Measurements from ENCODE around the gene EXOC7.

EXOC7 gene, protein sequence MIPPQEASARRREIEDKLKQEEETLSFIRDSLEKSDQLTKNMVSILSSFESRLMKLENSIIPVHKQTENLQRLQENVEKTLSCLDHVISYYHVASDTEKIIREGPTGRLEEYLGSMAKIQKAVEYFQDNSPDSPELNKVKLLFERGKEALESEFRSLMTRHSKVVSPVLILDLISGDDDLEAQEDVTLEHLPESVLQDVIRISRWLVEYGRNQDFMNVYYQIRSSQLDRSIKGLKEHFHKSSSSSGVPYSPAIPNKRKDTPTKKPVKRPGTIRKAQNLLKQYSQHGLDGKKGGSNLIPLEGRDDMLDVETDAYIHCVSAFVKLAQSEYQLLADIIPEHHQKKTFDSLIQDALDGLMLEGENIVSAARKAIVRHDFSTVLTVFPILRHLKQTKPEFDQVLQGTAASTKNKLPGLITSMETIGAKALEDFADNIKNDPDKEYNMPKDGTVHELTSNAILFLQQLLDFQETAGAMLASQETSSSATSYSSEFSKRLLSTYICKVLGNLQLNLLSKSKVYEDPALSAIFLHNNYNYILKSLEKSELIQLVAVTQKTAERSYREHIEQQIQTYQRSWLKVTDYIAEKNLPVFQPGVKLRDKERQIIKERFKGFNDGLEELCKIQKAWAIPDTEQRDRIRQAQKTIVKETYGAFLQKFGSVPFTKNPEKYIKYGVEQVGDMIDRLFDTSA

DNA sequence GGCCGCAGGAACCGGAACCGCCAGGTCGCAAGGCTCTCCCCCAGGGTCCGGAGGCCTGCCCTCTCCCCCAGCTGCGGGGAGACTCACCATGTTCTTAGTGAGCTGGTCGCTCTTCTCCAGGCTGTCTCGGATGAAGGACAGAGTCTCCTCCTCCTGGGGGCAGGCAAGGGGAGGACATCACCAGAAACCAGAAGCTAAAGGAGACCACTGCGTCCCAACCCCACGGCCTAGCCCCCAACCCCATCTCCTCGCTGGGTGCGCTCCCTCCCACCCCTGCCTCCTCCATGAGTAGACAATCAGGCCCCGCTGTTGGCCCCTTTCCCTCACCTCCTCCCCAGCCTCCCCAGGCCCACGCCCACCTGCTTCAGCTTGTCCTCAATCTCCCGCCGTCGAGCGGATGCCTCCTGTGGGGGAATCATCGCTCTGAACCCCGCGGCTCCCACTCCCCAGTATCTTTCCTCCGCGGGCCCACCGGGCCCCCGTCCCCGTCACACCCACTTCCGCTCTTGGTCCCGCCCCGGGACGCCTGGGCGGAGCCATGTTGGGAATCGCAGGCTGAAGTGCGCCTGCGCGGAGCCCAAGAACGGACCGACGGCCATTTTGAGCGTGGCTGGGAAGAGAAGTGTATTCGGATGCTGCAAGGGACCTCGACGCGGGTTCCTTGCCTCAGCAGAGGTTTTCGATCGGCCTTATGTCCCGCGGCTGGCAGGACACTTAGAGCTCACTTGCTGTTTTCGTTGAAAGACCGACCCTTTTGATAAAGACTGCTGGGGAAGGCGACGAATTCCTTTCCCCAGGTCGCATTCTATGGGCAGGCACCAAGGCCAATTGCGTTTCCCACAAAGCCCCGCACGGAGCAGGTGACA, at the start of gene EXOC7:
Gene EXOC7, minus strand, starts transcription at position 514 of the 866 bp plus-strand sequence. Its CDS starts 95 bp downstream, at position 419.
- TF ChIP-seq, protein P1, sequence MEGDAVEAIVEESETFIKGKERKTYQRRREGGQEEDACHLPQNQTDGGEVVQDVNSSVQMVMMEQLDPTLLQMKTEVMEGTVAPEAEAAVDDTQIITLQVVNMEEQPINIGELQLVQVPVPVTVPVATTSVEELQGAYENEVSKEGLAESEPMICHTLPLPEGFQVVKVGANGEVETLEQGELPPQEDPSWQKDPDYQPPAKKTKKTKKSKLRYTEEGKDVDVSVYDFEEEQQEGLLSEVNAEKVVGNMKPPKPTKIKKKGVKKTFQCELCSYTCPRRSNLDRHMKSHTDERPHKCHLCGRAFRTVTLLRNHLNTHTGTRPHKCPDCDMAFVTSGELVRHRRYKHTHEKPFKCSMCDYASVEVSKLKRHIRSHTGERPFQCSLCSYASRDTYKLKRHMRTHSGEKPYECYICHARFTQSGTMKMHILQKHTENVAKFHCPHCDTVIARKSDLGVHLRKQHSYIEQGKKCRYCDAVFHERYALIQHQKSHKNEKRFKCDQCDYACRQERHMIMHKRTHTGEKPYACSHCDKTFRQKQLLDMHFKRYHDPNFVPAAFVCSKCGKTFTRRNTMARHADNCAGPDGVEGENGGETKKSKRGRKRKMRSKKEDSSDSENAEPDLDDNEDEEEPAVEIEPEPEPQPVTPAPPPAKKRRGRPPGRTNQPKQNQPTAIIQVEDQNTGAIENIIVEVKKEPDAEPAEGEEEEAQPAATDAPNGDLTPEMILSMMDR (IDR thresholded peaks at IDR 0.05; ENCODE audit: extremely low read depth, missing control alignments) = no peak
- DNase-seq (ENCODE audit: low spot score) = peak; percentile 97

DNA sequence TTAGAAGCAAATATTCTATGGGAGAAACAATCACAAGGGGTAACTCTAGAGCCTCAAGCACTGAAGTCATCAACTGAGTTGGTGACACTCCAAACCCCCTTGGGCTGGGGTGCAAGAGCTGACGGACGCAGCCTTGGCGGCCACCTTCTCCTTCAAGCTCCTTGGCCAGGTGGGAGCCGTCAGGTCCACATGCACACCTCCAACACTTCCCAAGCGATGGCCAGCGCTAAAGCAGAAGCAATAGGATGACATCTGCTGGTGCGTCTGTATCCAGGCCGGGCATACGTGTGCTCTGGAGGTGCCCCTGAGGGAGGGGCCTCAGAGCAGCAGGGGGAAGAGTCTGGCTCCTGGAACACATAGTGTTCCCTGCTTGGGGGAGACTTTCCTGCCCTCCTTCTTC, 49.6 kb upstream of the EXOC7 start:
- no peak for DNase-seq (ENCODE audit: low spot score)
- TF ChIP-seq, protein P1 (IDR thresholded peaks at IDR 0.05; ENCODE audit: extremely low read depth, missing control alignments) = no peak

DNA sequence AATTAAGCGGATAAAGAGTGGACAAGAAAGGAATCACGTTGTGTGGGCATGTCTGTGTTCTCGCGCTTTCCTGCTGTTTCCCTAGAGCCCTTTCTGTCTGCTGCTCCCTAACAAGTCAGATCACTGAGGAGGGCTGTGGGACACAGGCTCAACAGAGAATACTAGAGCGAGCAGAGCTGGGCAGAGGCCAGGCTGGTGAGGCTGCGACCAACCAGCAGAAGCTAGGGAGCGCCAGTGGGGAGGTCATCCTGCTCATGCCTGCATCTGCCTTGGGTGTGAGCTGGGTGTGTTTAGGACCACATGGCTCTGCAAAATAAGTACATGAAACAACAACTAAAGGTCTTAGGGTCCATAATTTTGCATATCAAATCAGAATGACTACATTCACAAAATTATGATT, 49.0 kb upstream of the EXOC7 start:
- TF ChIP-seq, protein P1 (IDR thresholded peaks at IDR 0.05; ENCODE audit: extremely low read depth, missing control alignments) = no peak

DNA sequence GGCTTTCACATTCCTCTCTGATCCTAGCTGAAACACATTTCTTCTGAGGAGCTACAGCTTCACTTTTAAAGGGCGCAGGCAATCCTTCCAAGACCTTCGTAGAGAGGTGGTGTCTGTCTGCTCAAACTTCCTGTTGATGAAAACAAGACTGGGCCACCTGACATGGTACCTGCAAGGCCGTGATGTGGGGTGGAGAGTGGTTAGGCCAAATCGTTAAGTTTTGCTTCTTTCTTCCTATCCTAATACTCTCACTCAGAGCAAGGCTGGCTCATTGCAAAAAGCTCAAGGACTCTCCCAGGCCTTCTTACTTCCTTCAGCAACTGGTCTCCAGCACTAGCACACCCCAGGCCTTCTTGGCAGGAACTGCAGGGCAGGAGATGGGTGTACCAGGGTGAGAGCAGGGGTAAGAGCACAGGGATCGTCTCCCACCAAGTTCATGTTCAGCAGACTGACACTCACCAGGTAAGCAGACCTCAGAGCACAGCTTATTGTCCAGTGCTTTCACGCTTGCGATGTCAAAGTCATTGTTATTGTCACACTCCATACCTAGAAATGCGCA, 48.4 kb upstream of the EXOC7 start:
- TF ChIP-seq, protein P1 (IDR thresholded peaks at IDR 0.05; ENCODE audit: extremely low read depth, missing control alignments) = no peak
- DNase-seq (ENCODE audit: low spot score) = no peak

More for the DNA sequence above, 49.0 kb upstream of the EXOC7 start:
- DNase-seq (ENCODE audit: low spot score) = no peak

DNA sequence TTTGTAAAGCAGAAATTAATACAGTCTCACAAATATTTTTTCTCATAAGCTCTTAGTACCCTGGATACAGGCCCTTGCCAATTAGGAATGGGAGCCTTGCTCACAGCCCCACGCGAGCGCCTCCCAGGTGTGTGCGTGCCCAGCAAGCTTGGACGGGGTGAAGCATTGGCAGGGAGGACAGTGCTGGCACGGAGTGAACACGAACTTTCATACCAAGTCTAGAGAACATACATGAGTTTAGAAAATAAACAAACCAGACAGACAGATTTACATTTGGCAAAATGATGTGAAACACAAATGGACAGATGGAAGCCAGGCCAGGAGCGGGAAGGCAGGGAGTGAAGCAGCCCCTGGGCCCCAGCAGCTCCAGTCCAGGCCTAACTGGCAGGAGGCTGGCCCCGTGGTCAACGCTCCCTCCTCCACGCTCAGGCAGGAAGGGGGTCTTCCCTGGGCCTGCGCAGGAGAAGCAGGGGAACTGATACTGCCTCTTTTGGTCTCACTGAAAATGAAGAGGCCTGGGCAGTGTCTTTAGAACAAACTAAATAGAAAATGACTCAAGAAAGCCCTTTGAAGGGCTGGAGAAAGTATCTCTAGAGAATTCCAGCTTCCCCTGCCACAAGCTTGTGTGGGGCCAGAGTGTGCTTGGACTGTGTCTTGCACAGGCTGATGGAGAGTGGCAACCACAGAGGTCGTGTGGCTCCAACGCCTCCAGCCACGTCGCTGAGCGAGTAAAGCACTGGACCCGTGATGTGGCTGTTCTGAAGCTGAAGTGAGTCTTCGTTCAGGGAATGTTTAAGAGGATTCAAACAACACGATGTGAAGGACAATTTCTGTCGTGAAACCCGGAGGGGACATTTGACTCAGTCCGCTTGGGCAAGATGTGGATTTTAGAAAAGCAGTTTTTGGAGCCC, 47.4 kb upstream of the EXOC7 start:
- TF ChIP-seq, protein P1 (IDR thresholded peaks at IDR 0.05; ENCODE audit: extremely low read depth, missing control alignments) = no peak
- DNase-seq (ENCODE audit: low spot score) = no peak

DNA sequence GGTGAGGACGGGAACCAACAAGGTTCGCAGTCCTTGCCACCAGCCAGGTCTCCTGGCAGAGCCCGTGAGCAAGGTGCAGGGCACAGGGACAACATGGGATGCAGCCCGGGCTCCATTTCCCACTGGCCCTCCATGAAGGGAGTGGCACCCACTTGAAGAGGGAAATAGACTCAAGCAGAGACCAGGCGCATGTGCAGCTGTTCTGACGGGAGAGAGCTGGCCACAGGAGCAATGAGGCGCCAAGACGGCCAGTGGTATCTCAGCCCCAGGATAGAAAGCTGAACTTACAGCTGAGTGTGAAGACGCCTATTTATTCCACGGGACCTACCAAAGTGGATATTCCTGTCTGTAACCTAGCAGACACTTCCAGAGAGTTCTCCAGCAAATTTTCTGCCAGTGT, 45.6 kb upstream of the EXOC7 start:
- no peak for DNase-seq (ENCODE audit: low spot score)
- TF ChIP-seq, protein P1 (IDR thresholded peaks at IDR 0.05; ENCODE audit: extremely low read depth, missing control alignments) = no peak

All from GM20000 (cell line).